ENCODE data around the gene CFHR3. TPM values are rescaled to one million over a fixed set of nuclear protein-coding genes. Genes with fewer than 3 reads are reported as not detected.
"Not testable (repeated sequence)": the region's sequence is repeated elsewhere in the genome, so short reads cannot be mapped to it uniquely, and the experiment has no call there.

CFHR3 gene
- total and polyA plus RNA-seq, 2 donors (not counting 1 experiment from before 2014, with no cell fraction given) = 0.17 TPM; not detected in 1

- Histone ChIP-seq H3K79me2 (ENCODE audit: control insufficient read depth, insufficient read depth, low read length) (no peaks in the 10 kb centered on the region), H3K9ac (ENCODE audit: insufficient read depth, low read length) (no peak overlapping the region), H3K36me3 (ENCODE audit: control insufficient read depth, insufficient read depth, low read length) (no peaks in the 10 kb centered on the region), H3K9me3 (ENCODE audit: control insufficient read depth, insufficient read depth, low read depth, low read length) (no peaks in the 10 kb centered on the region), H2AFZ (ENCODE audit: low read length) (no peak overlapping the region), H3K4me1 (ENCODE audit: control insufficient read depth, extremely low read depth, insufficient read depth, low read length) (no peaks in the 10 kb centered on the region), H3K4me3 (replicated peaks in 1 of 4; ENCODE audit: control extremely low read depth in 1 of 4, insufficient read depth in 1 of 4, low read depth in 3 of 4, low read length in 4 of 4) (no peak overlapping the region), H3K27ac (ENCODE audit: insufficient read depth, low read length) (no peak overlapping the region), H4K20me1 (ENCODE audit: control insufficient read depth, extremely low read depth, insufficient read depth, low read length) (no peaks in the 10 kb centered on the region), H3K4me2 (ENCODE audit: extremely low read depth, insufficient read depth, low read length) (no peak overlapping the region), H3K27me3 (ENCODE audit: control insufficient read depth, insufficient read depth, low read length) (no peaks in the 10 kb centered on the region)
- no peak for DNase-seq (ENCODE audit: low read depth in 2 of 2)
- TF ChIP-seq EZH2 (IDR thresholded peaks at IDR 0.05; ENCODE audit: low read length, missing control alignments) (no peak), CTCF (conservative IDR thresholded peaks at IDR 0.05 in 1 of 2, IDR thresholded peaks at IDR 0.05 in 1 of 2; ENCODE audit: low read depth in 1 of 2, low read length in 2 of 2) (no peak)
Measured at GRCh38 chr1:196797891-196798290, 23.3 kb downstream of the CFHR3 start.

GRCh38 chr1:196801920-196802319 lies 27.3 kb downstream of the CFHR3 start:
- DNase-seq (ENCODE audit: low read depth in 2 of 2) = peak in 1 of 2 donors; percentile 20
- H3K9me3 ChIP-seq (ENCODE audit: control insufficient read depth, insufficient read depth, low read depth, low read length); H2AFZ ChIP-seq (ENCODE audit: low read length); H3K36me3 ChIP-seq (ENCODE audit: control insufficient read depth, insufficient read depth, low read length); H4K20me1 ChIP-seq (ENCODE audit: control insufficient read depth, extremely low read depth, insufficient read depth, low read length); H3K4me2 ChIP-seq (ENCODE audit: extremely low read depth, insufficient read depth, low read length); H3K79me2 ChIP-seq (ENCODE audit: control insufficient read depth, insufficient read depth, low read length); H3K4me1 ChIP-seq (ENCODE audit: control insufficient read depth, extremely low read depth, insufficient read depth, low read length); H3K9ac ChIP-seq (ENCODE audit: insufficient read depth, low read length); H3K4me3 ChIP-seq (replicated peaks in 1 of 4; ENCODE audit: control extremely low read depth in 1 of 4, insufficient read depth in 1 of 4, low read depth in 3 of 4, low read length in 4 of 4); H3K27ac ChIP-seq (ENCODE audit: insufficient read depth, low read length); H3K27me3 ChIP-seq (ENCODE audit: control insufficient read depth, insufficient read depth, low read length): not testable (repeated sequence)

GRCh38 chr1:196808529-196809235 lies 34.0 kb downstream of the CFHR3 start:
- no peak overlapping the region for H3K4me2 ChIP-seq (ENCODE audit: extremely low read depth, insufficient read depth, low read length)
- DNase-seq (ENCODE audit: low read depth in 2 of 2) = no peak
- no peaks in the 10 kb centered on the region for H3K4me1 ChIP-seq (ENCODE audit: control insufficient read depth, extremely low read depth, insufficient read depth, low read length)
- no peak overlapping the region for H3K27ac ChIP-seq (ENCODE audit: insufficient read depth, low read length)
- no peak overlapping the region for H3K4me3 ChIP-seq (replicated peaks in 1 of 4; ENCODE audit: control extremely low read depth in 1 of 4, insufficient read depth in 1 of 4, low read depth in 3 of 4, low read length in 4 of 4)
- H3K27me3 ChIP-seq (ENCODE audit: control insufficient read depth, insufficient read depth, low read length) = no peaks in the 10 kb centered on the region
- H3K9me3 ChIP-seq (ENCODE audit: control insufficient read depth, insufficient read depth, low read depth, low read length) = no peaks in the 10 kb centered on the region
- no peak overlapping the region for H2AFZ ChIP-seq (ENCODE audit: low read length)
- H3K79me2 ChIP-seq (ENCODE audit: control insufficient read depth, insufficient read depth, low read length) = no peaks in the 10 kb centered on the region
- H3K9ac ChIP-seq (ENCODE audit: insufficient read depth, low read length) = no peak overlapping the region
- TF ChIP-seq EZH2 (IDR thresholded peaks at IDR 0.05; ENCODE audit: low read length, missing control alignments) (no peak), CTCF (conservative IDR thresholded peaks at IDR 0.05 in 1 of 2, IDR thresholded peaks at IDR 0.05 in 1 of 2; ENCODE audit: low read depth in 1 of 2, low read length in 2 of 2) (no peak)
- H4K20me1 ChIP-seq (ENCODE audit: control insufficient read depth, extremely low read depth, insufficient read depth, low read length) = no peaks in the 10 kb centered on the region
- H3K36me3 ChIP-seq (ENCODE audit: control insufficient read depth, insufficient read depth, low read length) = no peaks in the 10 kb centered on the region

GRCh38 chr1:196817442-196817841 lies 42.8 kb downstream of the CFHR3 start:
- H2AFZ ChIP-seq (ENCODE audit: low read length); H3K27ac ChIP-seq (ENCODE audit: insufficient read depth, low read length); H3K79me2 ChIP-seq (ENCODE audit: control insufficient read depth, insufficient read depth, low read length); H3K9ac ChIP-seq (ENCODE audit: insufficient read depth, low read length); H3K4me3 ChIP-seq (replicated peaks in 1 of 4; ENCODE audit: control extremely low read depth in 1 of 4, insufficient read depth in 1 of 4, low read depth in 3 of 4, low read length in 4 of 4); H3K4me2 ChIP-seq (ENCODE audit: extremely low read depth, insufficient read depth, low read length); H3K36me3 ChIP-seq (ENCODE audit: control insufficient read depth, insufficient read depth, low read length); H4K20me1 ChIP-seq (ENCODE audit: control insufficient read depth, extremely low read depth, insufficient read depth, low read length); H3K9me3 ChIP-seq (ENCODE audit: control insufficient read depth, insufficient read depth, low read depth, low read length); H3K27me3 ChIP-seq (ENCODE audit: control insufficient read depth, insufficient read depth, low read length); DNase-seq (ENCODE audit: low read depth in 2 of 2); H3K4me1 ChIP-seq (ENCODE audit: control insufficient read depth, extremely low read depth, insufficient read depth, low read length): not testable (repeated sequence)

GRCh38 chr1:196819531-196819930 lies 44.9 kb downstream of the CFHR3 start, which contains the start of gene CFHR1:
Gene CFHR1, plus strand, starts transcription at chr1:196819731. Its CDS starts 114 bp downstream, at chr1:196819845.
- not testable (repeated sequence) for H3K27ac ChIP-seq (ENCODE audit: insufficient read depth, low read length); H2AFZ ChIP-seq (ENCODE audit: low read length); H3K9ac ChIP-seq (ENCODE audit: insufficient read depth, low read length); H3K4me2 ChIP-seq (ENCODE audit: extremely low read depth, insufficient read depth, low read length); H3K36me3 ChIP-seq (ENCODE audit: control insufficient read depth, insufficient read depth, low read length); H4K20me1 ChIP-seq (ENCODE audit: control insufficient read depth, extremely low read depth, insufficient read depth, low read length); H3K79me2 ChIP-seq (ENCODE audit: control insufficient read depth, insufficient read depth, low read length); H3K27me3 ChIP-seq (ENCODE audit: control insufficient read depth, insufficient read depth, low read length); H3K4me3 ChIP-seq (replicated peaks in 1 of 4; ENCODE audit: control extremely low read depth in 1 of 4, insufficient read depth in 1 of 4, low read depth in 3 of 4, low read length in 4 of 4); H3K4me1 ChIP-seq (ENCODE audit: control insufficient read depth, extremely low read depth, insufficient read depth, low read length); H3K9me3 ChIP-seq (ENCODE audit: control insufficient read depth, insufficient read depth, low read depth, low read length); DNase-seq (ENCODE audit: low read depth in 2 of 2)

Measured in fibroblast of lung (primary cell).